PFSK-1 (cell line): ENCODE data around the gene RMI2.

Source experiments
- FOXP2 ChIP-seq: optimal IDR thresholded peaks from 2 replicates; pipeline ENCODE3; 2011; ENCODE audit warnings: borderline replicate concordance, control low read depth, inconsistent platforms; ENCODE audit not compliant: insufficient read depth; ENCODE audit errors: extremely low read length, extremely low read depth
- POLR2AphosphoS5 ChIP-seq: IDR thresholded peaks from 2 replicates; pipeline ENCODE4 v1.6.1; 2012; ENCODE audit warnings: low read depth, mild to moderate bottlenecking, control low read depth, low read length, moderate library complexity
- SIN3A ChIP-seq: IDR thresholded peaks from 2 replicates; pipeline ENCODE4 v1.6.1; 2012; ENCODE audit warnings: mild to moderate bottlenecking, low read length, moderate library complexity, borderline replicate concordance; ENCODE audit not compliant: insufficient read depth
- TAF1 ChIP-seq: IDR thresholded peaks from 2 replicates; pipeline ENCODE4 v1.6.1; 2012; ENCODE audit warnings: low read length, control low read depth, borderline replicate concordance; ENCODE audit not compliant: insufficient read depth
- TF ChIP-seq, protein P1 (sequence below), 2 experiments: IDR thresholded peaks; 2 replicates each; pipeline versions ENCODE4 v1.6.1 to v1.8.0; 2011 to 2012; ENCODE audit warnings: low read depth in 2 of 2, low read length in 2 of 2, control low read depth in 1 of 2, inconsistent platforms in 1 of 2, mild to moderate bottlenecking in 1 of 2, moderate library complexity in 1 of 2; ENCODE audit not compliant: insufficient read depth in 1 of 2

DNA sequence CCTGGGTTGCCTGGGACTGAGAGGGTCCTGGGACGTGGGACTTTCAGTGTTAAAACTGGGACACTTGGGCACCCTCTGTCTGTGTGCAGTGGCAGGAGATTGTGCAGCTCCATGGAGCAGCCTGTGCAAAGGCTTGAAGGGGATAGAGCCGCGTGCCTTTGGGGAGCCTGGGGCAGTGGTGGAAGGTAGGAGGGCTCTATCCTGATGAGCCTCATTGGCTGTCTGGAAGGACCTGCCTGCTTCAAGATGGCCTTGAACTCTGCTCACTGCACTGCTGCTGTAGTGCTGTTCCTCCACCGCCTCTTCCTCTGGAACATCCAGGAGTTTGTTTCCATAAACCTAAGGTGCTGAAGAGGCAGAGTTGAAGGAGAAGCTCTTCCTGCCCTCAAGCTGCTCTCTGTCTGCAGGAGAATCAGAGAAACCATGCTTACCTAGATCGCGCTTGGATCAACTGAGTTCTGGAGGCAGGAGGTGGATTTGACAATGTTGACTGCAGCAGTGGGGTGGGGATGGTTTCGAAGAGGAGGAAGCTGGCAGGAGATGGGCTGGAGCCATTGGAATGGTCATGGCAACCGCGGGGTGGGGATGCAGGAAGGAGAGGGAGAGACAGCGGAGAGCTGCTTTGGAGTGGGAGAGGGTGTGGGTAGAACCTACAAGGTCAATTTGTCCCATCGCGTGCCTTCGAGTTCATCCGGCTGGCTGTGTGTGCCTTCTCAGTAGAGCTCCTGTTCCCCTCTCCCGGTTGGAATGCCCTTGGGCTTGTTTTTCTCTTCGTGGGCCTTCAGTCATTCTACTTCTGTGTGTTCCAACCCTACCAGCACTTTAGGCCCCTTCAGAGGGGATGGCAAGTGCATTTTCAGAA lies 3.7 kb downstream of the RMI2 start:
- TF ChIP-seq, protein P1, sequence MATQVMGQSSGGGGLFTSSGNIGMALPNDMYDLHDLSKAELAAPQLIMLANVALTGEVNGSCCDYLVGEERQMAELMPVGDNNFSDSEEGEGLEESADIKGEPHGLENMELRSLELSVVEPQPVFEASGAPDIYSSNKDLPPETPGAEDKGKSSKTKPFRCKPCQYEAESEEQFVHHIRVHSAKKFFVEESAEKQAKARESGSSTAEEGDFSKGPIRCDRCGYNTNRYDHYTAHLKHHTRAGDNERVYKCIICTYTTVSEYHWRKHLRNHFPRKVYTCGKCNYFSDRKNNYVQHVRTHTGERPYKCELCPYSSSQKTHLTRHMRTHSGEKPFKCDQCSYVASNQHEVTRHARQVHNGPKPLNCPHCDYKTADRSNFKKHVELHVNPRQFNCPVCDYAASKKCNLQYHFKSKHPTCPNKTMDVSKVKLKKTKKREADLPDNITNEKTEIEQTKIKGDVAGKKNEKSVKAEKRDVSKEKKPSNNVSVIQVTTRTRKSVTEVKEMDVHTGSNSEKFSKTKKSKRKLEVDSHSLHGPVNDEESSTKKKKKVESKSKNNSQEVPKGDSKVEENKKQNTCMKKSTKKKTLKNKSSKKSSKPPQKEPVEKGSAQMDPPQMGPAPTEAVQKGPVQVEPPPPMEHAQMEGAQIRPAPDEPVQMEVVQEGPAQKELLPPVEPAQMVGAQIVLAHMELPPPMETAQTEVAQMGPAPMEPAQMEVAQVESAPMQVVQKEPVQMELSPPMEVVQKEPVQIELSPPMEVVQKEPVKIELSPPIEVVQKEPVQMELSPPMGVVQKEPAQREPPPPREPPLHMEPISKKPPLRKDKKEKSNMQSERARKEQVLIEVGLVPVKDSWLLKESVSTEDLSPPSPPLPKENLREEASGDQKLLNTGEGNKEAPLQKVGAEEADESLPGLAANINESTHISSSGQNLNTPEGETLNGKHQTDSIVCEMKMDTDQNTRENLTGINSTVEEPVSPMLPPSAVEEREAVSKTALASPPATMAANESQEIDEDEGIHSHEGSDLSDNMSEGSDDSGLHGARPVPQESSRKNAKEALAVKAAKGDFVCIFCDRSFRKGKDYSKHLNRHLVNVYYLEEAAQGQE (IDR thresholded peaks at IDR 0.05; ENCODE audit: insufficient read depth in 1 of 2, low read depth in 2 of 2, low read length in 2 of 2): no peak
- TF ChIP-seq TAF1 (no peak), POLR2AphosphoS5 (no peak), SIN3A (no peak), FOXP2 (no peak)
